Endothelial cell of umbilical vein (primary cell): Measurements from ENCODE around the gene IPO13. TPM values are rescaled to one million over a fixed set of nuclear protein-coding genes. Genes with fewer than 3 reads are reported as not detected.

Experiments
- BruUV-seq: library from RNA; stranded (reverse); fragments of 400-500 nt; replicated peaks from 2 replicates; lab custom pipeline; 2021; lab: Mats Ljungman, UMichigan
- CTCF ChIA-PET: fragments of 300-600, 350-600 bp; sonication (Branson Sonifier 250); formaldehyde crosslinking; loops from one replicate; lab custom pipeline; 2021; ENCODE audit warnings: antibody characterized with exemption, inconsistent platforms; lab: Charles Lee
- POLR2A ChIA-PET: fragments of 300-600, 350-600 bp; sonication (Branson Sonifier 250); formaldehyde crosslinking; loops from one replicate; lab custom pipeline; 2021; ENCODE audit warnings: antibody characterized with exemption, inconsistent platforms; lab: Charles Lee
- DNase-seq: peaks from one replicate; pipeline ENCODE4 v3.0.0-alpha.2; 2011; ENCODE audit warnings: low read depth, low spot score
- FAIRE-seq: peaks from 2 replicates; lab custom pipeline; 2011; peaks lifted over from hg19 to GRCh38; lab: Jason Lieb, UNC
- H2AFZ ChIP-seq: 2 replicates; pipeline ENCODE4 v1.6.0; 2012; ENCODE audit warnings: low read depth, low read length, control low read depth, inconsistent platforms
- H3K27ac ChIP-seq: 2 replicates; pipeline ENCODE4 v1.5.1; 2011; ENCODE audit warnings: low read depth, mild to moderate bottlenecking, control low read depth, low read length, moderate library complexity; ENCODE audit not compliant: insufficient read depth
- H3K27me3 ChIP-seq, 2 experiments: 2 replicates each; pipeline versions ENCODE4 v1.6.0 to v1.6.1; 2011; ENCODE audit warnings: low read length in 2 of 2, mixed read lengths in 1 of 2; ENCODE audit not compliant: control insufficient read depth in 2 of 2, insufficient read depth in 2 of 2
- H3K36me3 ChIP-seq, 2 experiments: 2 replicates in 1 of 2; 3 replicates in 1 of 2; pipeline ENCODE4 v1.5.1; 2011; ENCODE audit warnings: low read length in 2 of 2, mild to moderate bottlenecking in 1 of 2, moderate library complexity in 1 of 2; ENCODE audit not compliant: control insufficient read depth in 2 of 2, insufficient read depth in 2 of 2; ENCODE audit errors: extremely low read depth in 1 of 2
- H3K4me1 ChIP-seq: 3 replicates; pipeline ENCODE4 v1.5.1; 2011; ENCODE audit warnings: mild to moderate bottlenecking, low read length; ENCODE audit not compliant: control insufficient read depth, insufficient read depth; ENCODE audit errors: extremely low read depth
- H3K4me2 ChIP-seq: 2 replicates; pipeline ENCODE4 v1.6.1; 2011; ENCODE audit warnings: low read length, control low read depth, mixed read lengths; ENCODE audit not compliant: insufficient read depth
- H3K4me3 ChIP-seq, 3 experiments: fragments of 200-600 bp in 1 of 3; sonication (generic), shearing (Covaris generic) in 1 of 3; replicated peaks in 1 of 3; 2 replicates each; pipeline ENCODE4 v1.5.1; 2011 to 2016; ENCODE audit warnings: control low read depth in 3 of 3, low read length in 3 of 3, mild to moderate bottlenecking in 2 of 3, inconsistent platforms in 1 of 3, low read depth in 1 of 3, moderate library complexity in 1 of 3; ENCODE audit not compliant: insufficient read depth in 1 of 3
- H3K79me2 ChIP-seq: 2 replicates; pipeline ENCODE4 v1.6.0; 2012; ENCODE audit warnings: low read length, inconsistent platforms; ENCODE audit not compliant: control insufficient read depth, insufficient read depth
- H3K9ac ChIP-seq: replicated peaks from 2 replicates; pipeline ENCODE3; 2011; ENCODE audit warnings: low read length, control low read depth; ENCODE audit not compliant: insufficient read depth; ENCODE audit errors: extremely low read depth
- H3K9me1 ChIP-seq: replicated peaks from 3 replicates; pipeline ENCODE4 v1.6.0; 2011; ENCODE audit warnings: mild to moderate bottlenecking, low read length; ENCODE audit not compliant: control insufficient read depth, insufficient read depth; ENCODE audit errors: extremely low read depth
- H3K9me3 ChIP-seq: replicated peaks from 2 replicates; pipeline ENCODE4 v1.5.1; 2012; ENCODE audit warnings: low read length, inconsistent platforms; ENCODE audit not compliant: control insufficient read depth, insufficient read depth
- H4K20me1 ChIP-seq: replicated peaks from 2 replicates; pipeline ENCODE3; 2011; ENCODE audit warnings: mild to moderate bottlenecking, low read length; ENCODE audit not compliant: control insufficient read depth, insufficient read depth; ENCODE audit errors: extremely low read depth
- EZH2 ChIP-seq: IDR thresholded peaks from 2 replicates; pipeline ENCODE4 v1.6.1; 2012; ENCODE audit warnings: borderline replicate concordance, low read depth, mild to moderate bottlenecking, moderate library complexity, low read length, inconsistent platforms; ENCODE audit not compliant: severe bottlenecking
- FOS ChIP-seq: IDR thresholded peaks from 2 replicates; pipeline ENCODE4 v1.6.1; 2011; ENCODE audit warnings: mild to moderate bottlenecking, low read length, moderate library complexity, borderline replicate concordance; ENCODE audit not compliant: insufficient read depth
- GATA2 ChIP-seq: IDR thresholded peaks from 2 replicates; pipeline ENCODE4 v1.7.0; 2011; ENCODE audit warnings: low read depth, mild to moderate bottlenecking, moderate library complexity, mixed read lengths, low read length; ENCODE audit not compliant: insufficient read length, insufficient read depth
- JUN ChIP-seq: IDR thresholded peaks from 2 replicates; pipeline ENCODE4 v1.6.1; 2011; ENCODE audit warnings: borderline replicate concordance, low read depth; ENCODE audit not compliant: insufficient read length, insufficient read depth
- MAX ChIP-seq: IDR thresholded peaks from 2 replicates; pipeline ENCODE4 v1.6.1; 2011; ENCODE audit not compliant: insufficient read depth, insufficient read length
- MYC ChIP-seq: IDR thresholded peaks from one replicate; pipeline ENCODE4 v1.6.1; 2011; ENCODE audit warnings: mild to moderate bottlenecking, low read depth, low read length
- POLR2A ChIP-seq: IDR thresholded peaks from 2 replicates; pipeline ENCODE4 v1.6.1; 2012; ENCODE audit warnings: low read depth, mild to moderate bottlenecking, control low read depth, low read length
- dilution Hi-C: fragments of 300-500 bp; cut with MboI; formaldehyde crosslinking; loops from one replicate; pipeline ENCODE4 v1.15.0; 2019; ENCODE audit warnings: low sequenced_read_pairs; ENCODE audit not compliant: extremely low pct_ligation_motif_present
- intact Hi-C: fragments of 100-400 bp; cut with micrococcal nuclease; formaldehyde crosslinking; loops from one replicate; pipeline ENCODE4 v1.10.0; 2022
- polyA plus RNA-seq, 4 experiments: library from polyadenylated mRNA; depleted of rRNA in 3 of 4; stranded (reverse) in 3 of 4; unstranded in 1 of 4; fragments of >200 nt; gene quantifications; 2 replicates each; pipeline versions ENCODE4 v1.2.1 to v1.2.3, GENCODE V29; 2011 to 2012; ENCODE audit warnings: missing spikeins in 1 of 4
- total RNA-seq: library from RNA; stranded (reverse); gene quantifications from 2 replicates; pipeline ENCODE4 v1.2.3, GENCODE V29; 2021
- TF ChIP-seq, protein P1 (sequence below), 2 donors: IDR thresholded peaks; 1 replicate in 1 of 2; 2 replicates in 1 of 2; pipeline ENCODE4 v1.5.1; 2011; ENCODE audit warnings: low read length in 2 of 2, mild to moderate bottlenecking in 2 of 2, moderate library complexity in 2 of 2, control low read depth in 1 of 2, inconsistent platforms in 1 of 2, low read depth in 1 of 2; ENCODE audit not compliant: insufficient read depth in 1 of 2; ENCODE audit errors: extremely low read depth in 1 of 2

IPO13 gene
- total and polyA plus RNA-seq, 2 donors (not counting 3 experiments of a cell fraction or from before 2014, with no cell fraction given), result 28.9 to 29.3 TPM

GRCh38 chr1:43963890-43964289, 17.1 kb downstream of the IPO13 start:
- intact Hi-C loops, result no loop called here
- TF ChIP-seq POLR2A (no peak), JUN (no peak), GATA2 (no peak), MAX (no peak), FOS (no peak)
- TF ChIP-seq, protein P1, sequence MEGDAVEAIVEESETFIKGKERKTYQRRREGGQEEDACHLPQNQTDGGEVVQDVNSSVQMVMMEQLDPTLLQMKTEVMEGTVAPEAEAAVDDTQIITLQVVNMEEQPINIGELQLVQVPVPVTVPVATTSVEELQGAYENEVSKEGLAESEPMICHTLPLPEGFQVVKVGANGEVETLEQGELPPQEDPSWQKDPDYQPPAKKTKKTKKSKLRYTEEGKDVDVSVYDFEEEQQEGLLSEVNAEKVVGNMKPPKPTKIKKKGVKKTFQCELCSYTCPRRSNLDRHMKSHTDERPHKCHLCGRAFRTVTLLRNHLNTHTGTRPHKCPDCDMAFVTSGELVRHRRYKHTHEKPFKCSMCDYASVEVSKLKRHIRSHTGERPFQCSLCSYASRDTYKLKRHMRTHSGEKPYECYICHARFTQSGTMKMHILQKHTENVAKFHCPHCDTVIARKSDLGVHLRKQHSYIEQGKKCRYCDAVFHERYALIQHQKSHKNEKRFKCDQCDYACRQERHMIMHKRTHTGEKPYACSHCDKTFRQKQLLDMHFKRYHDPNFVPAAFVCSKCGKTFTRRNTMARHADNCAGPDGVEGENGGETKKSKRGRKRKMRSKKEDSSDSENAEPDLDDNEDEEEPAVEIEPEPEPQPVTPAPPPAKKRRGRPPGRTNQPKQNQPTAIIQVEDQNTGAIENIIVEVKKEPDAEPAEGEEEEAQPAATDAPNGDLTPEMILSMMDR (IDR thresholded peaks at IDR 0.05; ENCODE audit: extremely low read depth in 1 of 2, insufficient read depth in 1 of 2, low read depth in 1 of 2, low read length in 2 of 2), result no peak

DNA sequence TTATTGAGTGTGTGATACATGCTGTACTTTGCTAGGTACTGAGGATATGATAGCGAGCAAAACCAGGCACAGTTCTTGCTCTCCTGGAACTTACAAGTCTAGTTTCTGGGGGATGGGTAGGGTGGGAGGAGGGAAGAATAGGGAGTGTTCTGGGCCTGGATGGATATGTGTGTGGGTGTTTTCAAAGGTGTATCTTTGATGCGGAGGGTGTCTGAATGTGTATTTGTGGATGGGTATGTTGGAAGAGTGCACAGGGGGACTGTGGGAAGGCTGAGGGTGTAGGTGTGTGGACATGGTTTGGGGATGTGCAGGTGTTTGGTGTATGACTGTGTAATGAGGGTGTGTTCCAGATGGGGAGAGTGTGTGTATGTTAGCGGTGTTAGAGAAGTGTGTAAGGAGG, 18.6 kb downstream of the IPO13 start:
- ChIA-PET POLR2A (no interaction called here), CTCF (no interaction called here)
- Histone ChIP-seq H3K9ac (no peak overlapping the region), H3K36me3 (peaks cover 0 to 19% of the 10 kb centered on the region in 2 experiments), H3K9me3 (no peaks in the 10 kb centered on the region), H3K9me1 (no peaks in the 10 kb centered on the region), H3K4me2 (no peak overlapping the region), H3K4me1 (peaks cover 2% of the 10 kb centered on the region), H3K27me3 (no peaks in the 10 kb centered on the region), H3K79me2 (peaks cover 1% of the 10 kb centered on the region), H3K4me3 (no peak overlapping the region), H4K20me1 (no peaks in the 10 kb centered on the region), H3K27ac (no peak overlapping the region), H2AFZ (no peak overlapping the region)
- FAIRE-seq (no peak), DNase-seq (no peak)
- intact Hi-C loops, result no loop called here
- TF ChIP-seq JUN (no peak), POLR2A (no peak), EZH2 (no peak), MYC (no peak), GATA2 (no peak)
- TF ChIP-seq, protein P1 (IDR thresholded peaks at IDR 0.05; ENCODE audit: extremely low read depth in 1 of 2, insufficient read depth in 1 of 2, low read depth in 1 of 2, low read length in 2 of 2), result no peak
- dilution Hi-C loops, result no loop called here
- no TSS peak for BruUV-seq

More at GRCh38 chr1:43963890-43964289, 17.1 kb downstream of the IPO13 start:
- FAIRE-seq (no peak), DNase-seq (no peak)
- Histone ChIP-seq H3K4me1 (no peaks in the 10 kb centered on the region), H3K4me2 (no peak overlapping the region), H3K36me3 (peaks cover 0 to 21% of the 10 kb centered on the region in 2 experiments), H3K9me1 (no peaks in the 10 kb centered on the region), H3K27me3 (no peaks in the 10 kb centered on the region), H2AFZ (no peak overlapping the region), H3K27ac (no peak overlapping the region), H3K4me3 (no peak overlapping the region), H3K9me3 (no peaks in the 10 kb centered on the region), H3K79me2 (no peaks in the 10 kb centered on the region), H3K9ac (no peak overlapping the region), H4K20me1 (no peaks in the 10 kb centered on the region)
- ChIA-PET CTCF (interaction anchor here (1.3 kb wide), 1 partner anchor 29 kb away, joined by 4 read pairs; no protein-coding TSS in a partner anchor), POLR2A (no interaction called here)
- BruUV-seq, result no TSS peak
- dilution Hi-C loops, result no loop called here
